HEK293 (cell line): ENCODE data around the gene KIF14.

Experiments used
- ATF2 ChIP-seq: fragments of 450-650 bp; formaldehyde crosslinking; IDR thresholded peaks from 2 replicates; pipeline ENCODE4 v1.5.1; 2016; ENCODE audit warnings: missing biosample characterization, missing genetic modification characterization, low read depth
- CTCF ChIP-seq: fragments of 450-650 bp; formaldehyde crosslinking; IDR thresholded peaks from 2 replicates; pipeline ENCODE4 v1.5.1; 2016; ENCODE audit warnings: missing biosample characterization, missing genetic modification characterization
- KLF17 ChIP-seq: fragments of 450-650 bp; formaldehyde crosslinking; IDR thresholded peaks from 2 replicates; pipeline ENCODE4 v1.5.1; 2016; ENCODE audit warnings: missing biosample characterization, missing genetic modification characterization
- REST ChIP-seq: fragments of 450-650 bp; formaldehyde crosslinking; IDR thresholded peaks from 2 replicates; pipeline ENCODE4 v1.5.1; 2016; ENCODE audit warnings: missing biosample characterization, missing genetic modification characterization
- SP3 ChIP-seq: fragments of 450-650 bp; formaldehyde crosslinking; IDR thresholded peaks from 2 replicates; pipeline ENCODE4 v1.5.1; 2016; ENCODE audit warnings: missing biosample characterization, missing genetic modification characterization
- ZBTB20 ChIP-seq: fragments of 450-650 bp; formaldehyde crosslinking; IDR thresholded peaks from 2 replicates; pipeline ENCODE4 v1.5.1; 2016; ENCODE audit warnings: missing biosample characterization, missing genetic modification characterization
- ZBTB26 ChIP-seq: fragments of 450-650 bp; formaldehyde crosslinking; optimal IDR thresholded peaks from 2 replicates; pipeline ENCODE3; 2016; ENCODE audit warnings: missing biosample characterization, mild to moderate bottlenecking, missing genetic modification characterization
- ZFP37 ChIP-seq: fragments of 450-650 bp; formaldehyde crosslinking; IDR thresholded peaks from 2 replicates; pipeline ENCODE4 v1.5.1; 2016; ENCODE audit warnings: missing biosample characterization, missing genetic modification characterization
- ZNF148 ChIP-seq: fragments of 450-650 bp; formaldehyde crosslinking; IDR thresholded peaks from 2 replicates; pipeline ENCODE4 v1.5.0; 2017; ENCODE audit warnings: missing biosample characterization, missing genetic modification characterization, borderline replicate concordance
- ZNF175 ChIP-seq: fragments of 450-650 bp; formaldehyde crosslinking; IDR thresholded peaks from 2 replicates; pipeline ENCODE4 v1.5.1; 2016; ENCODE audit warnings: missing biosample characterization, missing genetic modification characterization
- ZNF211 ChIP-seq: fragments of 450-650 bp; formaldehyde crosslinking; IDR thresholded peaks from 2 replicates; pipeline ENCODE4 v1.5.1; 2016; ENCODE audit warnings: low read depth, missing biosample characterization, missing genetic modification characterization
- ZNF248 ChIP-seq: fragments of 450-650 bp; formaldehyde crosslinking; IDR thresholded peaks from 2 replicates; pipeline ENCODE4 v1.5.1; 2017; ENCODE audit warnings: missing biosample characterization, missing genetic modification characterization
- ZNF341 ChIP-seq: fragments of 450-650 bp; formaldehyde crosslinking; IDR thresholded peaks from 2 replicates; pipeline ENCODE4; 2016; ENCODE audit warnings: low read depth, missing biosample characterization, missing genetic modification characterization
- ZNF423 ChIP-seq: fragments of 450-650 bp; formaldehyde crosslinking; IDR thresholded peaks from 2 replicates; pipeline ENCODE4 v1.5.1; 2016; ENCODE audit warnings: missing biosample characterization, missing genetic modification characterization
- ZNF48 ChIP-seq: fragments of 450-650 bp; formaldehyde crosslinking; IDR thresholded peaks from 2 replicates; pipeline ENCODE4 v1.5.1; 2016; ENCODE audit warnings: missing biosample characterization, missing genetic modification characterization
- ZNF501 ChIP-seq: fragments of 450-650 bp; formaldehyde crosslinking; IDR thresholded peaks from 2 replicates; pipeline ENCODE4 v1.5.1; 2016; ENCODE audit warnings: missing biosample characterization, missing genetic modification characterization
- ZNF514 ChIP-seq: fragments of 450-650 bp; formaldehyde crosslinking; IDR thresholded peaks from 2 replicates; pipeline ENCODE4 v1.5.1; 2016; ENCODE audit warnings: missing biosample characterization, missing genetic modification characterization
- ZNF664 ChIP-seq: fragments of 450-650 bp; formaldehyde crosslinking; IDR thresholded peaks from 2 replicates; pipeline ENCODE4 v1.5.1; 2016; ENCODE audit warnings: missing biosample characterization, missing genetic modification characterization
- ZNF704 ChIP-seq: fragments of 450-650 bp; formaldehyde crosslinking; IDR thresholded peaks from 2 replicates; pipeline ENCODE4 v1.5.1; 2016; ENCODE audit warnings: missing biosample characterization, missing genetic modification characterization
- ZNF76 ChIP-seq: fragments of 450-650 bp; formaldehyde crosslinking; IDR thresholded peaks from 2 replicates; pipeline ENCODE4; 2016; ENCODE audit warnings: low read depth, missing biosample characterization, missing genetic modification characterization, borderline replicate concordance
- ZNF785 ChIP-seq: fragments of 450-650 bp; formaldehyde crosslinking; IDR thresholded peaks from 2 replicates; pipeline ENCODE4 v1.5.1; 2016; ENCODE audit warnings: missing biosample characterization, missing genetic modification characterization
- ZSCAN5A ChIP-seq: fragments of 450-650 bp; formaldehyde crosslinking; IDR thresholded peaks from 2 replicates; pipeline ENCODE4 v1.5.1; 2016; ENCODE audit warnings: missing biosample characterization, missing genetic modification characterization

KIF14 gene

GRCh38 chr1:200620273-200621131, at the start of gene KIF14 (continued):
- peak; percentile 12; the same call in 1 of the 2 replicates for TF ChIP-seq CTCF (tag by site-specific recombination)
- no peak for TF ChIP-seq ATF2 (tag by site-specific recombination)
- peak; percentile 52; the same call in 1 of the 2 replicates for TF ChIP-seq ZFP37 (tag by site-specific recombination)
- TF ChIP-seq ZNF785 = no peak
- 0 out of 2 replicates have a peak, but pooled peaks have one; percentile 54 for TF ChIP-seq ZSCAN5A (tag by site-specific recombination)
- no peak for TF ChIP-seq ZNF514 (tag by site-specific recombination)
- no peak for TF ChIP-seq ZNF248 (tag by site-specific recombination)
- 0 out of 2 replicates have a peak, but pooled peaks have one; percentile 10 for TF ChIP-seq REST (tag by site-specific recombination)
- TF ChIP-seq ZNF76 = peak; percentile 45; the same call in 1 of the 2 replicates
- no peak for TF ChIP-seq ZNF175 (tag by site-specific recombination)
- TF ChIP-seq ZNF704 = no peak
- TF ChIP-seq ZNF48 (tag by site-specific recombination) = no peak
- TF ChIP-seq ZNF341 = peak; percentile 38; the same call in 1 of the 2 replicates
- peak; percentile 89 for TF ChIP-seq SP3 (tag by site-specific recombination)
- no peak for TF ChIP-seq ZNF211 (tag by site-specific recombination)
- TF ChIP-seq ZNF423 (tag by site-specific recombination) = peak; percentile 82; the same call in 1 of the 2 replicates
- peak; percentile 73; the same call in 1 of the 2 replicates for TF ChIP-seq ZNF501
- no peak for TF ChIP-seq ZNF148 (tag by site-specific recombination)
- TF ChIP-seq ZBTB26 (tag by site-specific recombination) = peak; percentile 57
- 0 out of 2 replicates have a peak, but pooled peaks have one; percentile 55 for TF ChIP-seq KLF17 (tag by site-specific recombination)
- TF ChIP-seq ZNF664 (tag by site-specific recombination) = no peak
- TF ChIP-seq ZBTB20 (tag by site-specific recombination) = peak; percentile 58; the same call in 1 of the 2 replicates
- TF ChIP-seq, all 188 proteins: peak for 45
